Fibroblast of pulmonary artery (primary cell): ENCODE measurements around the gene TSPAN9.
A peak's percentile ranks its signal among the peaks of the same experiment; 100 is the strongest.

Source experiments
- DNase-seq: peaks from one replicate; pipeline ENCODE4 v3.0.0-alpha.2; 2010; ENCODE audit warnings: low read depth
- H3K4me3 ChIP-seq: replicated peaks from 2 replicates; pipeline ENCODE4 v1.5.1; 2011; ENCODE audit warnings: low read depth, mild to moderate bottlenecking, control low read depth, low read length, moderate library complexity
- TF ChIP-seq, protein P1 (sequence below): IDR thresholded peaks from 2 replicates; pipeline ENCODE4 v1.5.1; 2011; ENCODE audit warnings: mild to moderate bottlenecking, control low read depth, low read length, inconsistent platforms; ENCODE audit errors: missing control alignments

The TSPAN9 gene

DNA sequence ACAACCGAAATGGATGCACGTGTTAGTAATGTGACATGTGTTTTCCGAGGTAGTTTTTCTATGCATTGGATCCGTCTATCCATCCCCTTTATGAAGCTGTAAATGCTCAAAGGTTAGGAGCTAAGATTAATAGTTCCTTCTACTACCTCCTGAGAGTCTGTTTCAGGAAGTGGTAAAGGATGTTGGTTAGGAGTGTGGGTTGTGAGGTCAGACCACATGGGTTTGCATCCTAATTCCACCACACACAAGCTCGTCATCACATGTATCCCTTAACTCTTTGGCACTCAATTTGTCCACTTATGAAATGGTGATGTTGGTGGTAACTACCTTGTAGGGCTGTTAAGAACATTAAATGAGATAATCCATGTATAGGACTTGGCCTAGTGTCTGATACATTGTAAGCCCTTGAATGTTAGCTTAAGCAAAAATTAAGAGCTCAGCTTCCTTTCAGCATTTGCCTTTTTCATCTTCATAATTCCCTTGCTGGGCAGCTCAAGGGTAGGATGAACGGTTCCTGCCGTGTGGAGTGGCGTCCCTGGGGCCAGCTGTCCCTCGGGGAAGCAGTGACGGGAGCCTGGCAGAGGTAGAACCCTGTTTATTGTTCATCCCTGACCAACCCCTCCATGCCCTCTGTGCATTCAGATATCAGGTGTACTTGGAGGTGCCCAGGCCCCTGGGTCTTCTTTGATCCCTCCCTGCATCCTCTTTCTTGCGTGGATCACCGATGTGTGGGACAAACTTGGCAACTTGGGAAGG, 52.3 kb downstream of the TSPAN9 start:
- H3K4me3 ChIP-seq, result no peak overlapping the region
- TF ChIP-seq, protein P1, sequence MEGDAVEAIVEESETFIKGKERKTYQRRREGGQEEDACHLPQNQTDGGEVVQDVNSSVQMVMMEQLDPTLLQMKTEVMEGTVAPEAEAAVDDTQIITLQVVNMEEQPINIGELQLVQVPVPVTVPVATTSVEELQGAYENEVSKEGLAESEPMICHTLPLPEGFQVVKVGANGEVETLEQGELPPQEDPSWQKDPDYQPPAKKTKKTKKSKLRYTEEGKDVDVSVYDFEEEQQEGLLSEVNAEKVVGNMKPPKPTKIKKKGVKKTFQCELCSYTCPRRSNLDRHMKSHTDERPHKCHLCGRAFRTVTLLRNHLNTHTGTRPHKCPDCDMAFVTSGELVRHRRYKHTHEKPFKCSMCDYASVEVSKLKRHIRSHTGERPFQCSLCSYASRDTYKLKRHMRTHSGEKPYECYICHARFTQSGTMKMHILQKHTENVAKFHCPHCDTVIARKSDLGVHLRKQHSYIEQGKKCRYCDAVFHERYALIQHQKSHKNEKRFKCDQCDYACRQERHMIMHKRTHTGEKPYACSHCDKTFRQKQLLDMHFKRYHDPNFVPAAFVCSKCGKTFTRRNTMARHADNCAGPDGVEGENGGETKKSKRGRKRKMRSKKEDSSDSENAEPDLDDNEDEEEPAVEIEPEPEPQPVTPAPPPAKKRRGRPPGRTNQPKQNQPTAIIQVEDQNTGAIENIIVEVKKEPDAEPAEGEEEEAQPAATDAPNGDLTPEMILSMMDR, result no peak
- peak; percentile 69 for DNase-seq

DNA sequence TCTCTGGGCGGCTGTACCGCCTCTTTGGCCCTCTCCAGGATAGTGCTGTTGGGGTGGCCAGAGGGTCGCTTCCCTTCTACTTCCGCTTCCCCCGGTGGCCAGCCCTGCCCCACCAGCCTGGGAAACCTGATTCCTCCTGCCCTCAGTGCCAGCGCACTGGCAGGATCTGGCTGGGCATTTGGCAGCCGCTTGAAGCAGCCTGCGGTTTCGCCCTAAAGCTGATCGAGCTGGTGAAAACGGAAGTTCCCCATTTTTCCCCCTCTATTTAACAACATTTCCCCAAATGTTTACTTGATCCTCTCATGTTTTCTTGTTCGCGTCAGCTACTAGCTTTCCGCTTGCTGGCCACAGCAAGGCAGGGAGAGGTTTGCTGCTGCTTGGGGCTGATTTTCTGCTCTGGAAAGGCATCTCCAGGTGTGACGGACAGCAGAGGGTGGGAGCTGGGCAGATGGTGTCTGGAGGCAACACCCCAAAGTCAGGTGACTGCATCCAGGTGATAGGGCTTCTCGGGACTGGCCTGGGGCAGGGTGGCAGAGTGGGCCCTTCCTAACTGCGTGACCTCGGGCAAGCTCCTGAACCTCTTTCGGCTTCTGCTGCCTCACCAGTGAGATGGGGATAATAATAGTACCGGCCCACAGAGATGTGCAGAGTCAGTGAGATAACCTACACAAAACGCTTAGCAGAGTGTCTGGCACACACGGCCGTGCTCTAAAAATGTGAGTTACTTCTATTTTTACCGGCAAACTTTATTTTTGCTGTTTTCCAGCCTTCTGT, 53.1 kb downstream of the TSPAN9 start:
- H3K4me3 ChIP-seq, result no peak overlapping the region
- no peak for DNase-seq
- TF ChIP-seq, protein P1, result no peak

DNA sequence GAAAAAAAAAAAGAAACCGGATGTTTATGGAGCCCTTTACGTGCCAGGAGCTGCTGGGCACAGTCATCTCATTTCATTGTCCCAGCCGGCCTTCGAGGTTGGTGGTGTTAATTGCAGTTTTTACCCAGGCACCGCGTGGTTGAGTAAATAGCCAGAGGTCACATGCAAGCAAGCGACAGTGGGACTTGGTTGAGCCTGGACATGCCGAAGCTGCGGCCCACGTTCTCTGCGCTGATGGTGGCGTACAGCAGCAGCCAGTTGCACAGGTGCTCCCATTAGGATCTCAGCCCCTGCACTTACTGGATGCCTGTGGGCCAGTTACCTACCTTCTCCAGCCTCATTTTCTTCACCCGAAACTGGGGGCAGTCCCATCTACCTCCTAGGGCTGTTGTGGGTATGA, 54.0 kb downstream of the TSPAN9 start:
- no peak overlapping the region for H3K4me3 ChIP-seq
- DNase-seq, result no peak
- TF ChIP-seq, protein P1, result no peak

- peak; percentile 72 for DNase-seq
- TF ChIP-seq, protein P1, result no peak
- H3K4me3 ChIP-seq, result no peak overlapping the region
These were observed 55.6 kb downstream of the TSPAN9 start for GRCh38 chr12:3132636-3133404.

DNA sequence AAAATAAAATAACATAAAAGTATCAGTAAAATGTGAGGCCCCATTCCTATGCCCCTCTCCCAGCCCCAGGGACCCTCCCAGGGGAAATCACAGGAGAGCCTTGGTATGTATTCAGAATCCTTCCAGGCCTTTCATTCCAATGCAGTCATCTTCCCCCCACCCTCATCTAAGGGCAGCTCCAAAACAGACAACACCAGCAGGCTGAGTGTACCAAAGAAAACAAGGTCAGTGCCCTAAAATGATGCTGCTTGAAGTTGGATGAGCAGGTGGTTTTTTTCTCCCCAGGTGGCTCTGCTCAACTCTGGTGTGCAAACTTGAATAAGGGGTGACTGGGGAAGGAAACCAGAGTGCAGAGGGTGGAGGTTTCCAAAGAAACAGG, 56.2 kb downstream of the TSPAN9 start:
- TF ChIP-seq, protein P1, result no peak
- H3K4me3 ChIP-seq, result no peak overlapping the region
- peak; percentile 16 for DNase-seq

- TF ChIP-seq, protein P1, result no peak
- DNase-seq, result no peak
- no peak overlapping the region for H3K4me3 ChIP-seq
These were observed 56.9 kb downstream of the TSPAN9 start for GRCh38 chr12:3134126-3134525.
